ENCODE data around the gene NR4A1. TPM values are rescaled to one million over a fixed set of nuclear protein-coding genes. Genes with fewer than 3 reads are reported as not detected.

NR4A1 gene
- total RNA-seq, 4 donors from 2014 or later, result 31.7 to 297 (median 135) TPM

- peak overlapping the region; percentile 94 to 95 for H3K27ac ChIP-seq
- peaks cover 0 to 6% of the 10 kb centered on the region in 2 donors for H3K4me1 ChIP-seq
- TF ChIP-seq POLR2A (IDR thresholded peaks at IDR 0.05) (no peak), CTCF (IDR thresholded peaks at IDR 0.05) (no peak)
- H3K9me3 ChIP-seq, result no peaks in the 10 kb centered on the region
- peak in 1 of 2 donors; percentile 28 for DNase-seq
- H3K4me3 ChIP-seq, result peak overlapping the region in 1 of 2 donors; percentile 72
- intact Hi-C loops (cut with DNase I; ENCODE audit: low total_unique reads), result no loop called here
- no peaks in the 10 kb centered on the region for H3K27me3 ChIP-seq
- H3K36me3 ChIP-seq, result no peaks in the 10 kb centered on the region
Observed at GRCh38 chr12:52009081-52009751, 42.0 kb upstream of the NR4A1 start.

GRCh38 chr12:52010152-52010622 lies 41.1 kb upstream of the NR4A1 start:
- H3K4me3 ChIP-seq, result no peak overlapping the region

GRCh38 chr12:52010692-52011601 lies 40.3 kb upstream of the NR4A1 start:
- H3K4me1 ChIP-seq, result peaks cover 0 to 6% of the 10 kb centered on the region in 2 donors

More at GRCh38 chr12:52010152-52010622, 41.1 kb upstream of the NR4A1 start:
- intact Hi-C loops (cut with DNase I; ENCODE audit: low total_unique reads), result no loop called here
- Histone ChIP-seq H3K4me1 (peaks cover 0 to 6% of the 10 kb centered on the region in 2 donors), H3K27me3 (no peaks in the 10 kb centered on the region), H3K9me3 (no peaks in the 10 kb centered on the region), H3K36me3 (no peaks in the 10 kb centered on the region), H3K27ac (peak overlapping the region; percentile 94 to 95)
- peak; percentile 28 to 51 for TF ChIP-seq POLR2A (IDR thresholded peaks at IDR 0.05)
- TF ChIP-seq CTCF (IDR thresholded peaks at IDR 0.05), result no peak
- DNase-seq, result peak; percentile 89 to 91

GRCh38 chr12:52011602-52012214 lies 39.5 kb upstream of the NR4A1 start:
- no peaks in the 10 kb centered on the region for H3K9me3 ChIP-seq
- DNase-seq, result no peak
- intact Hi-C loops (cut with DNase I; ENCODE audit: low total_unique reads), result no loop called here
- H3K36me3 ChIP-seq, result no peaks in the 10 kb centered on the region
- H3K4me1 ChIP-seq, result peaks cover 0 to 6% of the 10 kb centered on the region in 2 donors
- no peak for TF ChIP-seq POLR2A (IDR thresholded peaks at IDR 0.05)
- no peak for TF ChIP-seq CTCF (IDR thresholded peaks at IDR 0.05)
- peak overlapping the region; percentile 94 to 95 for H3K27ac ChIP-seq
- no peaks in the 10 kb centered on the region for H3K27me3 ChIP-seq
- H3K4me3 ChIP-seq, result no peak overlapping the region

More at GRCh38 chr12:52010692-52011601, 40.3 kb upstream of the NR4A1 start:
- H3K27ac ChIP-seq, result peak overlapping the region; percentile 94 to 95
- no peaks in the 10 kb centered on the region for H3K36me3 ChIP-seq
- H3K27me3 ChIP-seq, result no peaks in the 10 kb centered on the region
- TF ChIP-seq CTCF (IDR thresholded peaks at IDR 0.05) (no peak), POLR2A (IDR thresholded peaks at IDR 0.05) (no peak)
- DNase-seq, result peak in 1 of 2 donors; percentile 33
- intact Hi-C loops (cut with DNase I; ENCODE audit: low total_unique reads), result no loop called here
- no peak overlapping the region for H3K4me3 ChIP-seq
- no peaks in the 10 kb centered on the region for H3K9me3 ChIP-seq
